Stomach (tissue), 9 donors: ENCODE measurements around the gene GAN. TPM values are rescaled to one million over a fixed set of nuclear protein-coding genes. Genes with fewer than 3 reads are reported as not detected.

Experiments used
- DNase-seq, 2 donors: peaks; one replicate each; pipeline versions ENCODE4 v3.0.0 to v3.0.0-alpha.2; 2013 to 2019
- H3K27ac ChIP-seq, 5 donors: fragments of 200-600 bp in 4 of 5; sonication (generic) in 4 of 5; one replicate each; pipeline ENCODE4 v1.5.1; 2013 to 2019; ENCODE audit warnings: mild to moderate bottlenecking in 1 of 5, moderate library complexity in 1 of 5
- H3K27me3 ChIP-seq, 3 donors: fragments of 200-600 bp; sonication (generic); one replicate each; pipeline ENCODE4 v1.5.1; 2017 to 2019; ENCODE audit warnings: mixed run types in 1 of 3
- H3K36me3 ChIP-seq, 4 donors: fragments of 200-600 bp; sonication (generic); 1 replicate in 3 of 4; 2 replicates in 1 of 4; pipeline ENCODE4 v1.5.1; 2016 to 2019
- H3K4me1 ChIP-seq, 4 donors: fragments of 200-600 bp; sonication (generic); one replicate each; pipeline ENCODE4 v1.5.1; 2016 to 2019
- H3K4me3 ChIP-seq, 4 donors: fragments of 200-600 bp; sonication (generic) in 3 of 4; one replicate each; pipeline ENCODE4 v1.5.1; 2016 to 2019; ENCODE audit warnings: mild to moderate bottlenecking in 1 of 4
- H3K9me3 ChIP-seq, 4 donors: fragments of 200-600 bp; sonication (generic); one replicate each; pipeline ENCODE4 v1.5.1; 2016 to 2019
- CTCF ChIP-seq, 7 experiments: fragments of 450-650 bp in 4 of 7; fragments of 200-600 bp in 3 of 7; sonication (generic) in 3 of 7; IDR thresholded peaks; one replicate each; pipeline ENCODE4 v1.5.1; 2016 to 2019; ENCODE audit warnings: antibody characterized with exemption in 7 of 7, control low read depth in 2 of 7, mild to moderate bottlenecking in 1 of 7
- EP300 ChIP-seq: sonication (generic); formaldehyde crosslinking; IDR thresholded peaks from one replicate; pipeline ENCODE4 v1.6.1; 2017; ENCODE audit warnings: antibody characterized with exemption
- POLR2A ChIP-seq, 4 donors: fragments of 450-650 bp; IDR thresholded peaks; one replicate each; pipeline ENCODE4 v1.6.1; 2016; ENCODE audit warnings: antibody characterized with exemption in 4 of 4, control low read depth in 2 of 4, mild to moderate bottlenecking in 1 of 4, moderate library complexity in 1 of 4
- POLR2AphosphoS5 ChIP-seq, 3 donors: sonication (generic); formaldehyde crosslinking; IDR thresholded peaks; one replicate each; pipeline ENCODE4 v1.6.1; 2016; ENCODE audit warnings: antibody characterized with exemption in 3 of 3
- WGBS, 5 donors: extraction: QIAGEN DNeasy Blood & Tissue Kit in 3 of 5; methylation state at CpG; one replicate each; pipeline versions ENCODE4 v1.1.5 to v1.1.7; 2013 to 2018; 5-methylcytosine and 5-hydroxymethylcytosine counted together
- intact Hi-C: fragments of 100-400 bp; cut with DNase I; formaldehyde crosslinking; loops from one replicate; pipeline ENCODE4 v1.15.1; 2023; ENCODE audit warnings: low total_unique reads
- polyA plus RNA-seq, 3 donors: library from polyadenylated mRNA; stranded (reverse); fragments of 200-250 nt; gene quantifications; one replicate each; pipeline ENCODE4 v1.2.3, GENCODE V29; 2013
- total RNA-seq, 5 donors: library from RNA; depleted of rRNA; stranded (reverse); fragments of >200 nt; gene quantifications; one replicate each; pipeline versions ENCODE4 v1.1.0 to v1.2.3, GENCODE V29; 2014 to 2016
- donor health status: healthy with polysubstance abuse.
- donor health status: Bipolar disorder and iron deficiency.
- donor health status: healthy.

GAN gene
- total and polyA plus RNA-seq, 8 donors: 0.56 to 38.5 (median 7.6) TPM

- H3K27me3 ChIP-seq: no peaks in the 10 kb centered on the region
- no peak overlapping the region for H3K27ac ChIP-seq
- WGBS, 5 donors: 91 to 95% (median 94%) methylated on average over 4 of the region's 4 CpGs
- no peaks in the 10 kb centered on the region for H3K9me3 ChIP-seq
- intact Hi-C loops: no loop called here
- no peak for TF ChIP-seq CTCF (IDR thresholded peaks at IDR 0.05)
- TF ChIP-seq POLR2AphosphoS5 (IDR thresholded peaks at IDR 0.05): no peak
- TF ChIP-seq EP300: no peak
- TF ChIP-seq POLR2A (IDR thresholded peaks at IDR 0.05): no peak
- peaks cover 11 to 48% (median 42%) of the 10 kb centered on the region in 4 donors for H3K36me3 ChIP-seq
- no peak overlapping the region for H3K4me3 ChIP-seq
- H3K4me1 ChIP-seq: peaks cover 0 to 11% (median 0%) of the 10 kb centered on the region in 4 donors
- DNase-seq: no peak
Observed at GRCh38 chr16:81378049-81378448, 63.3 kb downstream of the GAN start.

GRCh38 chr16:81380932-81381331 is 66.2 kb downstream of the GAN start:
- no peaks in the 10 kb centered on the region for H3K27me3 ChIP-seq
- intact Hi-C loops: no loop called here

GRCh38 chr16:81384006-81384405 is 69.2 kb downstream of the GAN start:
- peak in 1 of 2 donors; percentile 37 for DNase-seq
- H3K36me3 ChIP-seq: peaks cover 0 to 40% (median 27%) of the 10 kb centered on the region in 4 donors
- no peak overlapping the region for H3K4me3 ChIP-seq
- intact Hi-C loops: no loop called here
- no peaks in the 10 kb centered on the region for H3K9me3 ChIP-seq
- H3K4me1 ChIP-seq: peaks cover 0 to 19% (median 0%) of the 10 kb centered on the region in 4 donors
- H3K27ac ChIP-seq: peak overlapping the region in 2 of 5 donors; percentile 6 to 38
- no peak for TF ChIP-seq POLR2A (IDR thresholded peaks at IDR 0.05)
- no peak for TF ChIP-seq POLR2AphosphoS5 (IDR thresholded peaks at IDR 0.05)
- no peak for TF ChIP-seq EP300
- TF ChIP-seq CTCF (IDR thresholded peaks at IDR 0.05): no peak
- H3K27me3 ChIP-seq: no peaks in the 10 kb centered on the region

More at GRCh38 chr16:81380932-81381331, 66.2 kb downstream of the GAN start:
- H3K36me3 ChIP-seq: peaks cover 11 to 41% (median 28%) of the 10 kb centered on the region in 4 donors
- DNase-seq: no peak
- H3K27ac ChIP-seq: no peak overlapping the region
- H3K4me3 ChIP-seq: no peak overlapping the region
- H3K9me3 ChIP-seq: no peaks in the 10 kb centered on the region
- WGBS, 5 donors: 86 to 93% (median 89%) methylated on average over 3 of the region's 3 CpGs
- TF ChIP-seq CTCF (IDR thresholded peaks at IDR 0.05): no peak
- no peak for TF ChIP-seq EP300
- TF ChIP-seq POLR2A (IDR thresholded peaks at IDR 0.05): no peak
- no peak for TF ChIP-seq POLR2AphosphoS5 (IDR thresholded peaks at IDR 0.05)
- peaks cover 0 to 19% (median 0%) of the 10 kb centered on the region in 4 donors for H3K4me1 ChIP-seq

- intact Hi-C loops: no loop called here
- Histone ChIP-seq H3K27ac (peak overlapping the region; percentile 0 to 38 (median 16)), H3K9me3 (no peaks in the 10 kb centered on the region), H3K36me3 (peaks cover 0 to 52% (median 38%) of the 10 kb centered on the region in 4 donors), H3K27me3 (no peaks in the 10 kb centered on the region), H3K4me3 (no peak overlapping the region), H3K4me1 (peaks cover 0 to 11% (median 0%) of the 10 kb centered on the region in 4 donors)
- 85 to 93% (median 92%) methylated on average over 4 of the region's 4 CpGs for WGBS, 5 donors
- TF ChIP-seq POLR2A (IDR thresholded peaks at IDR 0.05) (no peak), CTCF (IDR thresholded peaks at IDR 0.05) (no peak), EP300 (no peak), POLR2AphosphoS5 (IDR thresholded peaks at IDR 0.05) (no peak)
- no peak for DNase-seq
Observed at GRCh38 chr16:81385031-81385756, 70.4 kb downstream of the GAN start.
